K562 (cell line): ENCODE results near the gene CFAP54. TPM values are rescaled to one million over a fixed set of nuclear protein-coding genes. Genes with fewer than 3 reads are reported as not detected.

Experiments used
- ATAC-seq: fragments of 200-7000 bp; cut with Tn5 transposase; 3 replicates; pipeline ENCODE4 v1.9.1; 2020; ENCODE audit warnings: moderate library complexity
- BruUV-seq: library from RNA; stranded (reverse); fragments of 400-500 nt; replicated peaks from 2 replicates; lab custom pipeline; 2021; lab: Mats Ljungman, UMichigan
- CTCF ChIA-PET: fragments of 300-600 bp; formaldehyde crosslinking; extraction: SDS; loops from one replicate; lab custom pipeline; 2021; ENCODE audit warnings: low intra/inter-chr PET ratio; lab: Yijun Ruan, JAX
- POLR2A ChIA-PET: fragments of 300-600, 350-650 bp; sonication (Branson Sonifier 250); formaldehyde crosslinking; extraction: SDS; loops from one replicate; lab custom pipeline; 2021; ENCODE audit warnings: antibody characterized with exemption, inconsistent platforms; lab: Yijun Ruan, JAX
- DNase-seq, 4 experiments: peaks; one replicate each; pipeline versions ENCODE4 v3.0.0 to v3.0.0-alpha.2; 2011 to 2018; ENCODE audit warnings: low spot score in 3 of 4, mixed read lengths in 3 of 4; ENCODE audit errors: extremely low read depth in 1 of 4
- FAIRE-seq: peaks from 2 replicates; lab custom pipeline; 2011; peaks lifted over from hg19 to GRCh38; lab: Jason Lieb, UNC
- H2AFZ ChIP-seq: 2 replicates; pipeline ENCODE4 v1.6.0; 2011; ENCODE audit warnings: low read depth, low read length, control low read depth, inconsistent platforms
- H3K27ac ChIP-seq: fragments of 200-600 bp; 3 replicates; pipeline ENCODE4 v1.8.0; 2011; ENCODE audit warnings: low read depth, mild to moderate bottlenecking, control low read depth, inconsistent platforms, low read length, moderate library complexity, mixed read lengths; ENCODE audit errors: extremely low read depth
- H3K27me3 ChIP-seq, 2 experiments: fragments of 300-600 bp in 1 of 2; 2 replicates in 1 of 2; 3 replicates in 1 of 2; pipeline versions ENCODE4 v1.6.0 to v1.8.0; 2011; ENCODE audit warnings: inconsistent platforms in 2 of 2, low read length in 2 of 2, mild to moderate bottlenecking in 1 of 2, mixed read lengths in 1 of 2, moderate library complexity in 1 of 2; ENCODE audit not compliant: control insufficient read depth in 2 of 2, insufficient read depth in 2 of 2
- H3K36me3 ChIP-seq: fragments of 300-600 bp; 3 replicates; pipeline ENCODE4 v1.8.0; 2011; ENCODE audit warnings: mild to moderate bottlenecking, low read length, inconsistent platforms; ENCODE audit not compliant: control insufficient read depth, insufficient read depth
- H3K4me1 ChIP-seq, 2 experiments: fragments of 200-600 bp in 1 of 2; replicated peaks in 1 of 2; 2 replicates in 1 of 2; 3 replicates in 1 of 2; pipeline versions ENCODE4 v1.5.1 to v1.8.0; 2011; ENCODE audit warnings: inconsistent platforms in 2 of 2, low read length in 2 of 2, mild to moderate bottlenecking in 1 of 2, mixed read lengths in 1 of 2, moderate library complexity in 1 of 2; ENCODE audit not compliant: control insufficient read depth in 2 of 2, insufficient read depth in 2 of 2
- H3K4me2 ChIP-seq: 2 replicates; pipeline ENCODE4 v1.6.1; 2011; ENCODE audit warnings: low read length, control low read depth, inconsistent platforms, mixed read lengths; ENCODE audit not compliant: insufficient read depth
- H3K4me3 ChIP-seq: fragments of 200-600 bp; sonication (generic), shearing (Covaris generic); 2 replicates; pipeline ENCODE4 v1.5.1; 2016; ENCODE audit warnings: control low read depth, inconsistent platforms
- H3K79me2 ChIP-seq: fragments of 200-600 bp; 3 replicates; pipeline ENCODE4 v1.8.0; 2011; ENCODE audit warnings: low read length, inconsistent platforms; ENCODE audit not compliant: control insufficient read depth, insufficient read depth
- H3K9ac ChIP-seq, 2 experiments: 2 replicates each; pipeline versions ENCODE4 v1.6.0 to v1.6.1; 2011; ENCODE audit warnings: low read depth in 2 of 2, low read length in 2 of 2, control low read depth in 1 of 2, inconsistent platforms in 1 of 2, mild to moderate bottlenecking in 1 of 2, mixed read lengths in 1 of 2; ENCODE audit not compliant: insufficient read depth in 1 of 2
- H3K9me1 ChIP-seq: one replicate; pipeline ENCODE4 v1.6.0; 2011; ENCODE audit warnings: inconsistent platforms, mild to moderate bottlenecking, low read length, moderate library complexity; ENCODE audit not compliant: control insufficient read depth, insufficient read depth
- H3K9me3 ChIP-seq: replicated peaks from 2 replicates; pipeline ENCODE4 v1.5.1; 2011; ENCODE audit warnings: low read depth, low read length, inconsistent platforms; ENCODE audit not compliant: control insufficient read depth, insufficient read depth
- H4K20me1 ChIP-seq: replicated peaks from 2 replicates; pipeline ENCODE4 v1.6.1; 2011; ENCODE audit warnings: low read length, inconsistent platforms, mixed read lengths; ENCODE audit not compliant: control insufficient read depth, insufficient read depth
- CTCF ChIP-seq, 3 experiments: IDR thresholded peaks in 2 of 3; conservative IDR thresholded peaks in 1 of 3; 2 replicates each; pipeline ENCODE4 v1.5.1; 2011 to 2012; ENCODE audit warnings: low read length in 3 of 3, mild to moderate bottlenecking in 3 of 3, control low read depth in 2 of 3, improper control_type of control experiment in 1 of 3, inconsistent platforms in 1 of 3, low read depth in 1 of 3, mixed read lengths in 1 of 3, moderate library complexity in 1 of 3; ENCODE audit not compliant: insufficient read depth in 2 of 3
- EP400 ChIP-seq: fragments of 450-650 bp; IDR thresholded peaks from 2 replicates; pipeline ENCODE4 v1.6.1; 2017; ENCODE audit warnings: antibody characterized with exemption, mild to moderate bottlenecking, moderate library complexity
- GTF2F1 ChIP-seq: IDR thresholded peaks from 2 replicates; pipeline ENCODE4 v1.6.1; 2011; ENCODE audit warnings: low read depth, low read length, improper control_type of control experiment
- RBM39 ChIP-seq: fragments of 200-400 bp; formaldehyde crosslinking; optimal IDR thresholded peaks from 2 replicates; pipeline ENCODE3; 2018; ENCODE audit warnings: low read depth, low read length
- ZFP91 ChIP-seq: sonication (generic); formaldehyde crosslinking; IDR thresholded peaks from 2 replicates; pipeline ENCODE4 v1.8.0; 2022; ENCODE audit warnings: mild to moderate bottlenecking, missing genetic modification reagents
- ZNF274 ChIP-seq: IDR thresholded peaks from 2 replicates; pipeline ENCODE4 v1.6.1; 2011; ENCODE audit warnings: low read depth, mild to moderate bottlenecking, low read length, moderate library complexity, borderline replicate concordance
- WGBS: fragments of 100-300 bp; shearing (Covaris generic); methylation state at CpG from one replicate; pipeline ENCODE4 v1.1.6; 2016; ENCODE audit warnings: low coverage, mixed read lengths; ENCODE audit not compliant: insufficient coverage; ENCODE audit errors: missing lambda C conversion rate; 5-methylcytosine and 5-hydroxymethylcytosine counted together
- in situ Hi-C: fragments of 300-500 bp; cut with MboI; formaldehyde crosslinking; loops from 4 replicates; pipeline ENCODE4 v1.15.0; 2018; ENCODE audit warnings: inconsistent platforms, mixed read lengths
- intact Hi-C: fragments of 100-400 bp; cut with micrococcal nuclease; formaldehyde crosslinking; loops from 2 replicates; pipeline ENCODE4 v1.14.2; 2022
- polyA plus RNA-seq, 8 experiments: library from polyadenylated mRNA; depleted of rRNA in 4 of 8; stranded (reverse) in 5 of 8; unstranded in 3 of 8; fragments of >200 nt; fragmentation: Nextera tagmentation in 2 of 8; fragmentation: Illumina TruSeq in 1 of 8; extraction: Ambion mirVana in 2 of 8; extraction: Trizol in 1 of 8; gene quantifications; 2 replicates each; pipeline versions ENCODE4 v1.2.1 to v1.2.3, GENCODE V29; 2011 to 2014; ENCODE audit warnings: inconsistent platforms in 1 of 8, missing spikeins in 1 of 8
- total RNA-seq, 7 experiments: library from RNA; depleted of rRNA in 6 of 7; stranded (reverse); fragments of >200 nt in 6 of 7; fragmentation: Illumina TruSeq in 2 of 7; extraction: Trizol in 2 of 7; gene quantifications; 2 replicates each; pipeline versions ENCODE4 v1.2.1 to v1.2.3, GENCODE V29; 2011 to 2021; ENCODE audit warnings: low replicate concordance in 1 of 7

Gene CFAP54
- total and polyA plus RNA-seq, 9 of the 15 experiments (the other 6 are each of a cell fraction or from before 2014, with no cell fraction given), result 0.03 to 0.23 (median 0.10) TPM; not detected in 3

GRCh38 chr12:96606644-96607043 is 117.3 kb downstream of the CFAP54 start:
- no peak for FAIRE-seq
- Histone ChIP-seq H3K27ac (no peak overlapping the region), H3K9me3 (no peaks in the 10 kb centered on the region), H4K20me1 (no peaks in the 10 kb centered on the region), H3K9me1 (no peaks in the 10 kb centered on the region), H3K79me2 (no peaks in the 10 kb centered on the region), H3K27me3 (no peaks in the 10 kb centered on the region), H3K9ac (no peak overlapping the region), H3K36me3 (no peaks in the 10 kb centered on the region), H2AFZ (no peak overlapping the region), H3K4me2 (no peak overlapping the region), H3K4me3 (no peak overlapping the region), H3K4me1 (no peaks in the 10 kb centered on the region)
- POLR2A ChIA-PET, result interaction anchor here (1.0 kb wide), 1 partner anchor 17 kb away, joined by 3 read pairs; no protein-coding TSS in a partner anchor
- no peak for ATAC-seq
- intact Hi-C loops (no loop called here), in situ Hi-C loops (no loop called here)
- no TSS peak for BruUV-seq
- WGBS, result 0% methylated on average over 4 of the region's 4 CpGs
- DNase-seq, result no peak
- CTCF ChIA-PET, result no interaction called here
- TF ChIP-seq RBM39, result no peak
- no peak for TF ChIP-seq ZNF274
- TF ChIP-seq EP400, result no peak
- TF ChIP-seq ZFP91, result no peak

GRCh38 chr12:96617178-96617577 is 127.8 kb downstream of the CFAP54 start:
- in situ Hi-C loops, result no loop called here
- Histone ChIP-seq H4K20me1 (no peaks in the 10 kb centered on the region), H3K9ac (no peak overlapping the region), H3K27me3 (no peaks in the 10 kb centered on the region), H3K27ac (no peak overlapping the region), H3K79me2 (no peaks in the 10 kb centered on the region), H2AFZ (no peak overlapping the region), H3K36me3 (no peaks in the 10 kb centered on the region), H3K9me1 (no peaks in the 10 kb centered on the region)
- no TSS peak for BruUV-seq
- FAIRE-seq (no peak), ATAC-seq (0 out of 3 replicates have a peak, but pooled peaks have one; percentile 34)
- intact Hi-C loops, result no loop called here
- TF ChIP-seq GTF2F1 (no peak), CTCF (IDR thresholded peaks at IDR 0.05 in 2 of 3, conservative IDR thresholded peaks at IDR 0.05 in 1 of 3; ENCODE audit: insufficient read depth in 2 of 3, low read depth in 1 of 3, low read length in 3 of 3) (peak in 1 of 3 experiments; percentile 27; a peak in 1 of 6 replicates)
- TF ChIP-seq, all 486 proteins: peak for 1
- 4% methylated on average over 2 of the region's 2 CpGs for WGBS
- no peaks in the 10 kb centered on the region for H3K9me3 ChIP-seq
- CTCF ChIA-PET, result no interaction called here
- H3K4me1 ChIP-seq, result no peaks in the 10 kb centered on the region
- POLR2A ChIA-PET, result no interaction called here
- no peak overlapping the region for H3K4me2 ChIP-seq
- peak; percentile 4 to 11 (median 9) for DNase-seq
- H3K4me3 ChIP-seq, result no peak overlapping the region
